H9 (cell line): ENCODE data around the gene KCNA3. TPM values are rescaled to one million over a fixed set of nuclear protein-coding genes. Genes with fewer than 3 reads are reported as not detected.

ENCODE experiments used
- DNase-seq: peaks from one replicate; pipeline ENCODE4 v3.0.0-alpha.2; 2017
- H2AFZ ChIP-seq: one replicate; pipeline ENCODE4 v1.6.1; 2013; ENCODE audit warnings: mild to moderate bottlenecking, low read length, control low read depth, moderate library complexity
- H2AK5ac ChIP-seq: 2 replicates; pipeline ENCODE4 v1.6.1; 2013; ENCODE audit warnings: low read length, control low read depth, mixed read lengths; ENCODE audit not compliant: insufficient read length
- H2BK120ac ChIP-seq: one replicate; pipeline ENCODE4 v1.6.1; 2013; ENCODE audit warnings: low read depth, mild to moderate bottlenecking, low read length, control low read depth, inconsistent platforms; ENCODE audit not compliant: poor library complexity, severe bottlenecking
- H2BK12ac ChIP-seq: 2 replicates; pipeline ENCODE4 v1.6.1; 2013; ENCODE audit warnings: low read length, control low read depth, mixed read lengths, low read depth; ENCODE audit not compliant: insufficient read length
- H2BK15ac ChIP-seq: 2 replicates; pipeline ENCODE4 v1.6.1; 2013; ENCODE audit warnings: low read depth, low read length, control low read depth
- H2BK20ac ChIP-seq: one replicate; pipeline ENCODE4 v1.6.1; 2013; ENCODE audit warnings: low read depth, mild to moderate bottlenecking, low read length, control low read depth, inconsistent platforms; ENCODE audit not compliant: poor library complexity, severe bottlenecking
- H2BK5ac ChIP-seq: 2 replicates; pipeline ENCODE4 v1.6.1; 2013; ENCODE audit warnings: low read length, control low read depth, mixed read lengths; ENCODE audit not compliant: insufficient read length
- H3K14ac ChIP-seq: 2 replicates; pipeline ENCODE4 v1.6.1; 2013; ENCODE audit warnings: low read length, control low read depth; ENCODE audit not compliant: insufficient read depth
- H3K18ac ChIP-seq: 2 replicates; pipeline ENCODE4 v1.6.1; 2013; ENCODE audit warnings: low read depth, mild to moderate bottlenecking, mixed read lengths, low read length, control low read depth; ENCODE audit not compliant: insufficient read length
- H3K23ac ChIP-seq: 2 replicates; pipeline ENCODE4 v1.6.1; 2013; ENCODE audit warnings: low read length, control low read depth, mixed read lengths, low read depth; ENCODE audit not compliant: insufficient read length
- H3K23me2 ChIP-seq: 2 replicates; pipeline ENCODE4 v1.6.1; 2013; ENCODE audit warnings: low read depth, mild to moderate bottlenecking, mixed read lengths, low read length, control low read depth; ENCODE audit not compliant: insufficient read length, poor library complexity, severe bottlenecking
- H3K27ac ChIP-seq: 2 replicates; pipeline ENCODE4 v1.5.1; 2013; ENCODE audit warnings: low read length, control low read depth, mixed read lengths, low read depth; ENCODE audit not compliant: insufficient read length
- H3K27me3 ChIP-seq: 2 replicates; pipeline ENCODE4 v1.6.1; 2013; ENCODE audit warnings: low read length, control low read depth, inconsistent platforms; ENCODE audit not compliant: insufficient read depth
- H3K4ac ChIP-seq: 2 replicates; pipeline ENCODE4 v1.6.1; 2013; ENCODE audit warnings: low read depth, mild to moderate bottlenecking, control low read depth, inconsistent platforms, low read length, moderate library complexity
- H3K4me1 ChIP-seq: 2 replicates; pipeline ENCODE4 v1.6.1; 2013; ENCODE audit warnings: low read length, control low read depth, inconsistent platforms; ENCODE audit not compliant: insufficient read depth
- H3K4me2 ChIP-seq: 2 replicates; pipeline ENCODE4 v1.6.1; 2013; ENCODE audit warnings: low read length, control low read depth, mixed read lengths; ENCODE audit not compliant: insufficient read length, insufficient read depth
- H3K56ac ChIP-seq: 2 replicates; pipeline ENCODE4 v1.6.1; 2013; ENCODE audit warnings: low read depth, mild to moderate bottlenecking, mixed read lengths, low read length, control low read depth; ENCODE audit not compliant: insufficient read length
- H3K79me1 ChIP-seq: 2 replicates; pipeline ENCODE4 v1.6.1; 2013; ENCODE audit warnings: low read depth, mild to moderate bottlenecking, moderate library complexity, low read length, control low read depth, inconsistent platforms; ENCODE audit not compliant: insufficient read depth, poor library complexity, severe bottlenecking
- H3K79me2 ChIP-seq: 2 replicates; pipeline ENCODE4 v1.6.1; 2013; ENCODE audit warnings: low read length, control low read depth, inconsistent platforms; ENCODE audit not compliant: insufficient read depth
- H3K9ac ChIP-seq: 2 replicates; pipeline ENCODE4 v1.6.1; 2013; ENCODE audit warnings: low read length, control low read depth, mixed read lengths; ENCODE audit not compliant: insufficient read length; ENCODE audit errors: extremely low read depth
- H3K9me3 ChIP-seq: one replicate; pipeline ENCODE4 v1.6.1; 2013; ENCODE audit warnings: low read depth, low read length, inconsistent platforms; ENCODE audit not compliant: control insufficient read depth
- H3T11ph ChIP-seq: one replicate; pipeline ENCODE4 v1.6.1; 2013; ENCODE audit warnings: mild to moderate bottlenecking, low read length, control low read depth, inconsistent platforms
- H4K20me1 ChIP-seq: one replicate; pipeline ENCODE4 v1.6.1; 2013; ENCODE audit not compliant: control insufficient read depth, insufficient read length, insufficient read depth
- H4K5ac ChIP-seq: 2 replicates; pipeline ENCODE4 v1.6.1; 2013; ENCODE audit warnings: low read depth, mild to moderate bottlenecking, mixed read lengths, low read length, control low read depth; ENCODE audit not compliant: insufficient read length
- H4K8ac ChIP-seq: replicated peaks from 2 replicates; pipeline ENCODE4 v1.6.1; 2013; ENCODE audit warnings: low read length, control low read depth, mixed read lengths, low read depth; ENCODE audit not compliant: insufficient read length
- H4K91ac ChIP-seq: 2 replicates; pipeline ENCODE4 v1.6.1; 2013; ENCODE audit warnings: low read depth, mild to moderate bottlenecking, moderate library complexity, mixed read lengths, low read length, control low read depth; ENCODE audit not compliant: insufficient read length
- H3K27ac Mint-ChIP-seq, 3 experiments: 2 replicates in 2 of 3; 3 replicates in 1 of 3; pipeline ENCODE4 v1.8.0; 2020 to 2021; ENCODE audit warnings: mixed read lengths in 3 of 3, mild to moderate bottlenecking in 1 of 3, moderate library complexity in 1 of 3
- H3K27me3 Mint-ChIP-seq: 2 replicates; pipeline ENCODE4 v1.8.0; 2021; ENCODE audit warnings: low read depth, mild to moderate bottlenecking, moderate library complexity, mixed read lengths
- H3K36me3 Mint-ChIP-seq, 3 experiments: 2 replicates in 2 of 3; 3 replicates in 1 of 3; pipeline ENCODE4 v1.8.0; 2020 to 2021; ENCODE audit warnings: low read depth in 3 of 3, mixed read lengths in 3 of 3; ENCODE audit not compliant: insufficient read depth in 1 of 3
- H3K4me1 Mint-ChIP-seq, 2 experiments: 2 replicates each; pipeline ENCODE4 v1.8.0; 2020; ENCODE audit warnings: mixed read lengths in 2 of 2
- H3K4me3 Mint-ChIP-seq, 2 experiments: 2 replicates in 1 of 2; 3 replicates in 1 of 2; pipeline ENCODE4 v1.8.0; 2020 to 2021; ENCODE audit warnings: mild to moderate bottlenecking in 2 of 2, mixed read lengths in 2 of 2, moderate library complexity in 1 of 2
- H3K9me3 Mint-ChIP-seq, 2 experiments: 2 replicates in 1 of 2; 3 replicates in 1 of 2; pipeline ENCODE4 v1.8.0; 2020; ENCODE audit warnings: mild to moderate bottlenecking in 2 of 2, mixed read lengths in 2 of 2, moderate library complexity in 1 of 2
- WGBS: extraction: QIAGEN DNeasy Blood & Tissue Kit; methylation state at CpG from one replicate; pipeline ENCODE4 v1.1.7; 2013; ENCODE audit warnings: missing lambda C conversion rate, low lambda C conversion rate, mixed read lengths; ENCODE audit not compliant: insufficient read length; ENCODE audit errors: extremely low coverage; 5-methylcytosine and 5-hydroxymethylcytosine counted together
- total RNA-seq: library from RNA; stranded (reverse); gene quantifications from 2 replicates; pipeline ENCODE4 v1.2.1, GENCODE V29; 2021
- TF ChIP-seq, protein P1 (sequence below): fragments of 200-600 bp; sonication (generic); conservative IDR thresholded peaks from 3 replicates; pipeline ENCODE4 v1.8.0; 2021; ENCODE audit warnings: antibody characterized with exemption, mild to moderate bottlenecking

The KCNA3 gene
- total RNA-seq, 1 experiment from 2014 or later, result 0.92 TPM

DNA sequence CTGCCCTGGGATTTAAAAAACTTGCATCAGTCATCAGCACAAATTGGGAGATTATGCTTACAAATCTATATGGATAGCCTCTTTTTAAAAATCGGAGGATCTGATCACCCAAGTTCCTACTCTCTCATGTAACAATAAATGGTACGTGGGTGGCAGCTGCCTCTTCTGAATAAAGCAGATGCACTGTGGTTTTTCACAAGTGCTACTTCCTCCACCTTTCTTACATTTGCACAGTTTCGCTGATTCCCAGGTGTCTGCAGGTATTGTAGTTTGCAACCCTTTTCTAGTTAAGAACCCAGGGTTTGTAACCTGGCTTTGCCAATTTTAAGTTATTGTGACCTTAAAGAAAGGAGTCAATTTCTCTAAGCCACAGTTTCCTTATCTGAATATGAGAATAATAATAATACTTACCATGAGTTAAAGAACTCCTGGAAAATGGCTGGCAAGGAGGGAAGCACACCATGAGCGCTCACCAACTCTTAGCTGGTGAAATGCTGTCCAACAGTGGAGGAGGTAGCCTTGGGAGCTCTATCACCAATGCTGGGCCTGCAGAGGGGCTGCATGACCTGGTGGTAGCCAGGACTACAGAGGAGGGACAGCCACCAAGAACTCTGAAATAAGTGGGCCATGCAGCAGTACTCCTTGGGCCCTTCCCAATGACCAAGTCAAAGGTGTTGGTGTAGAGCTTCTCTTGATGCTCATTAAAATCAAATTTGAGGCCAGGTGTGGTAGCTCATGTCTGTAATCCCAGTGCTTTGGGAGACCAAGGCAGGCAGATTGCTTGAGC lies 38.4 kb downstream of the KCNA3 start:
- H3K27ac Mint-ChIP-seq, result no peak overlapping the region
- no peak overlapping the region for H3K4me3 Mint-ChIP-seq
- TF ChIP-seq, protein P1, sequence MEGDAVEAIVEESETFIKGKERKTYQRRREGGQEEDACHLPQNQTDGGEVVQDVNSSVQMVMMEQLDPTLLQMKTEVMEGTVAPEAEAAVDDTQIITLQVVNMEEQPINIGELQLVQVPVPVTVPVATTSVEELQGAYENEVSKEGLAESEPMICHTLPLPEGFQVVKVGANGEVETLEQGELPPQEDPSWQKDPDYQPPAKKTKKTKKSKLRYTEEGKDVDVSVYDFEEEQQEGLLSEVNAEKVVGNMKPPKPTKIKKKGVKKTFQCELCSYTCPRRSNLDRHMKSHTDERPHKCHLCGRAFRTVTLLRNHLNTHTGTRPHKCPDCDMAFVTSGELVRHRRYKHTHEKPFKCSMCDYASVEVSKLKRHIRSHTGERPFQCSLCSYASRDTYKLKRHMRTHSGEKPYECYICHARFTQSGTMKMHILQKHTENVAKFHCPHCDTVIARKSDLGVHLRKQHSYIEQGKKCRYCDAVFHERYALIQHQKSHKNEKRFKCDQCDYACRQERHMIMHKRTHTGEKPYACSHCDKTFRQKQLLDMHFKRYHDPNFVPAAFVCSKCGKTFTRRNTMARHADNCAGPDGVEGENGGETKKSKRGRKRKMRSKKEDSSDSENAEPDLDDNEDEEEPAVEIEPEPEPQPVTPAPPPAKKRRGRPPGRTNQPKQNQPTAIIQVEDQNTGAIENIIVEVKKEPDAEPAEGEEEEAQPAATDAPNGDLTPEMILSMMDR, result no peak
- H2BK12ac ChIP-seq, result no peak overlapping the region
- H3T11ph ChIP-seq, result no peak overlapping the region
- no peak overlapping the region for H2BK120ac ChIP-seq
- H2AK5ac ChIP-seq, result no peak overlapping the region
- no peak overlapping the region for H4K91ac ChIP-seq
- H3K9me3 Mint-ChIP-seq, result no peaks in the 10 kb centered on the region
- no peaks in the 10 kb centered on the region for H4K20me1 ChIP-seq
- no peaks in the 10 kb centered on the region for H3K4me1 ChIP-seq
- H4K8ac ChIP-seq, result no peak overlapping the region
- H3K23me2 ChIP-seq, result no peaks in the 10 kb centered on the region
- no CpG with 5 or more reads among the region's 4 CpGs for WGBS
- no peak overlapping the region for H3K9ac ChIP-seq
- no peak overlapping the region for H3K56ac ChIP-seq
- H2BK5ac ChIP-seq, result no peak overlapping the region
- no peaks in the 10 kb centered on the region for H3K79me1 ChIP-seq
- no peak overlapping the region for H3K4me2 ChIP-seq
- no peak for DNase-seq
- H2BK15ac ChIP-seq, result no peak overlapping the region
- no peak overlapping the region for H3K27ac ChIP-seq
- H3K23ac ChIP-seq, result no peak overlapping the region
- H3K4me1 Mint-ChIP-seq, result no peaks in the 10 kb centered on the region
- no peak overlapping the region for H2BK20ac ChIP-seq
- no peaks in the 10 kb centered on the region for H3K79me2 ChIP-seq
- H2AFZ ChIP-seq, result no peak overlapping the region
- no peaks in the 10 kb centered on the region for H3K9me3 ChIP-seq
- H3K36me3 Mint-ChIP-seq, result no peaks in the 10 kb centered on the region
- no peak overlapping the region for H3K14ac ChIP-seq
- H3K27me3 ChIP-seq, result no peaks in the 10 kb centered on the region
- no peak overlapping the region for H4K5ac ChIP-seq
- H3K4ac ChIP-seq, result no peak overlapping the region
- H3K18ac ChIP-seq, result no peak overlapping the region
- peaks cover 20% of the 10 kb centered on the region for H3K27me3 Mint-ChIP-seq
